Non-pigmented ciliary epithelial cell (primary cell): ENCODE data around the gene ARPC5L.
"Not testable (repeated sequence)": the region's sequence is repeated elsewhere in the genome, so short reads cannot be mapped to it uniquely, and the experiment has no call there.

ENCODE experiments used
- DNase-seq: peaks from one replicate; pipeline ENCODE4 v3.0.0-alpha.2; 2010; ENCODE audit warnings: low read depth

ARPC5L gene

GRCh38 chr9:124894035-124894740 is 32.3 kb downstream of the ARPC5L start:
- DNase-seq = no peak

DNA sequence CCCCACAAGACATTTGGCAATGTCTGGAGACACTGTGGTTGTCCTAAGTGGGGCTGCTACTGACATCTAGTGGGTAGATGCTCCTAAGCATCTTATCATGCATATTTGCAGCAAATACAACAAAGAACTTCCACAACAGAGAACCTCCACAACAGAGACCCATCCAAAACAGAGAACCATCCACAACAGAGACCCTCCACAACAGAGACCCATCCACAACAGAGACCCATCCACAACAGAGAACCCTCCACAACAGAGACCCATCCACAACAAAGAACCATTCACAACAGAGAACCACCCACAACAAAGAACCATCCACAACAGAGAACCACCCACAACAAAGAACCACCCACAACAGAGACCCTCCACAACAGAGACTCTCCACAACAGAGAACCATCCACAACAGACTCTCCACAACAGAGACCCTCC is 32.8 kb downstream of the ARPC5L start:
- no peak for DNase-seq

GRCh38 chr9:124897570-124898460 is 35.9 kb downstream of the ARPC5L start:
- no peak for DNase-seq

DNA sequence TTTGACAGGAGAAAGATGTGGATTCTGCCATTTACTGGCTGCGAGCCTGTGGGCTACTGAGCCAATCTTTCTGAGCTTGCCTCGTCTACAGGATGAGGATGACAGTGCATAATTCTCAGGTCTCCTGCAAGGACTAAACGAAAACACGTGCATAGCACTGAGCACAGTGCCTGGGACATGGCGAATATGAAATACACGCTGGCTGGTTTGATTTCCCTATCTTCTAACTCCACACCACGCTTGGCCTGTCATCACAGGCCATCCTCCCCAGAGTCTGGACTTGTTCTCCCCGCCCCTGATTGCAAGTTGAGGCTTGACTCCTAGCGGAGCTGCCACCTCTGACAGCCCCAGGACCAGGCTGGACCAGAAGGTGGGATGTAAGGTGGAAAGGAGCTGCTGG is 37.9 kb downstream of the ARPC5L start:
- no peak for DNase-seq

DNA sequence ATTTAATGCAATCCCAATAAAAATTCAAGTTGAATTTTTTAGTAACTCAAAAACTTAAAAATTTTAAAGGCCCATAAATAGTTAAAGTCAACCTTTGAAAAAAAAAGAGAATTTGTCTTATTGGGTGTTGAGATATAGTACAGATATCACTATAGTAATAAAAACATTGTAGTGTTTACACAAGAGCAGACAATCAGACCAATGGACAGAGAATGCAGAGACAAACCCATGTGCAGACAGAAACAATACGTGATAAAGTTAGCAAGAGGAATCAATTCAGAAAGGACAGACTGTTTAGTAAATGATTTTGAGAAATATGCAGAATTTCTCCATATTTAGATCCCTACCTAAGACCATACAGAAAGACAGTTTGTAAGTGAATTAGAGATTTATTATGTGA is 45.0 kb downstream of the ARPC5L start:
- DNase-seq = no peak

- DNase-seq = no peak
These were observed 46.2 kb downstream of the ARPC5L start for GRCh38 chr9:124908098-124908497.

GRCh38 chr9:124911766-124912165 is 49.8 kb downstream of the ARPC5L start:
- no peak for DNase-seq

- DNase-seq = no peak
These were observed 51.4 kb downstream of the ARPC5L start for GRCh38 chr9:124913378-124913777.

GRCh38 chr9:124914753-124915405 is 52.9 kb downstream of the ARPC5L start:
- DNase-seq = no peak

DNA sequence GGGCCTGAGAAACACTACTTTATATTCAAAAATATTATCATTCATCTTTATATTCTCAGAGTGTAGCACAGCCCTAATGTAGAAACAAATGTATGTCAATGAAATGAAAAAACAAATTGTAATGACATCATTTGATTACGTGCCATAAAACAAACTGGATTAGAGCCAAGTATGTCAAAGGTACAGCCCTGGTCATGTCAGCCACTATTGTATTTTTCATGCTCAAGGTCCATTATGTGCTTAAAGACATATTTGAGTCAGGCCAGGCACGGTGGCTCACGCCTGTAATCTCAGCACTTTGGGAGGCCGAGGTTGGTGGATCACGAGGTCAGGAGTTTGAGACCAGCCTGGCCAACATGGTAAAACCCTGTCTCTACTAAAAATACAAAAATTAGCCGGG is 58.5 kb downstream of the ARPC5L start:
- not testable (repeated sequence) for DNase-seq
